ENCODE measurements around the gene ASMTL. TPM values are rescaled to one million over a fixed set of nuclear protein-coding genes. Genes with fewer than 3 reads are reported as not detected.

Gene ASMTL
- total RNA-seq, 4 donors from 2014 or later = 19.4 to 27.7 (median 24.4) TPM

- H3K4me1 ChIP-seq = peaks cover 11% of the 10 kb centered on the region
- H3K4me3 ChIP-seq = no peak overlapping the region
- no peak overlapping the region for H3K27ac ChIP-seq
- no peaks in the 10 kb centered on the region for H3K9me3 ChIP-seq
- H3K36me3 ChIP-seq = no peaks in the 10 kb centered on the region
- DNase-seq (ENCODE audit: low spot score in 2 of 2) = peak in 1 of 2 donors; percentile 17
- H3K27me3 ChIP-seq = no peaks in the 10 kb centered on the region
- WGBS = 82% methylated on average over 8 of the region's 8 CpGs
- TF ChIP-seq EP300 (IDR thresholded peaks at IDR 0.05) (no peak), POLR2AphosphoS5 (IDR thresholded peaks at IDR 0.05) (no peak), CTCF (IDR thresholded peaks at IDR 0.05) (no peak), POLR2A (IDR thresholded peaks at IDR 0.05) (no peak)
These were observed 25.2 kb upstream of the ASMTL start for GRCh38 chrX:1477801-1478458.

- no peaks in the 10 kb centered on the region for H3K27me3 ChIP-seq
- H3K36me3 ChIP-seq = no peaks in the 10 kb centered on the region
- H3K4me1 ChIP-seq = peaks cover 11% of the 10 kb centered on the region
- H3K27ac ChIP-seq = no peak overlapping the region
- TF ChIP-seq POLR2A (IDR thresholded peaks at IDR 0.05) (no peak), CTCF (IDR thresholded peaks at IDR 0.05) (no peak), POLR2AphosphoS5 (IDR thresholded peaks at IDR 0.05) (no peak), EP300 (IDR thresholded peaks at IDR 0.05) (no peak)
- WGBS = 90% methylated on average over 3 of the region's 3 CpGs
- no peaks in the 10 kb centered on the region for H3K9me3 ChIP-seq
- DNase-seq (ENCODE audit: low spot score in 2 of 2) = no peak
- no peak overlapping the region for H3K4me3 ChIP-seq
These were observed 24.5 kb upstream of the ASMTL start for GRCh38 chrX:1477229-1477628.

- Histone ChIP-seq H3K4me3 (no peak overlapping the region), H3K9me3 (no peaks in the 10 kb centered on the region), H3K4me1 (peaks cover 7% of the 10 kb centered on the region), H3K27me3 (no peaks in the 10 kb centered on the region), H3K27ac (no peak overlapping the region), H3K36me3 (no peaks in the 10 kb centered on the region)
- no peak for DNase-seq (ENCODE audit: low spot score in 2 of 2)
- TF ChIP-seq POLR2AphosphoS5 (IDR thresholded peaks at IDR 0.05) (no peak), CTCF (IDR thresholded peaks at IDR 0.05) (no peak), EP300 (IDR thresholded peaks at IDR 0.05) (no peak), POLR2A (IDR thresholded peaks at IDR 0.05) (no peak)
- WGBS = 96% methylated on average over 5 of the region's 5 CpGs
These were observed 24.0 kb upstream of the ASMTL start for GRCh38 chrX:1476682-1477081.

- H3K9me3 ChIP-seq = no peaks in the 10 kb centered on the region
These were observed 23.2 kb upstream of the ASMTL start for GRCh38 chrX:1475881-1476280.

More at GRCh38 chrX:1475881-1476280, 23.2 kb upstream of the ASMTL start:
- Histone ChIP-seq H3K27me3 (peaks cover 3% of the 10 kb centered on the region), H3K4me1 (no peaks in the 10 kb centered on the region), H3K36me3 (no peaks in the 10 kb centered on the region), H3K27ac (no peak overlapping the region), H3K4me3 (no peak overlapping the region)
- DNase-seq (ENCODE audit: low spot score in 2 of 2) = no peak
- 100% methylated on average over 1 of the region's 1 CpG for WGBS
- no peak for TF ChIP-seq POLR2AphosphoS5 (IDR thresholded peaks at IDR 0.05)
- no peak for TF ChIP-seq POLR2A (IDR thresholded peaks at IDR 0.05)
- no peak for TF ChIP-seq EP300 (IDR thresholded peaks at IDR 0.05)
- no peak for TF ChIP-seq CTCF (IDR thresholded peaks at IDR 0.05)
